Breast epithelium (tissue), 3 donors: ENCODE data around the gene ARPC4.

Experiments used
- POLR2A ChIP-seq: fragments of 450-650 bp; IDR thresholded peaks from one replicate; pipeline ENCODE4 v1.6.1; 2016; ENCODE audit warnings: antibody characterized with exemption, mild to moderate bottlenecking, moderate library complexity
- POLR2AphosphoS5 ChIP-seq, 3 donors: sonication (generic); formaldehyde crosslinking; IDR thresholded peaks; one replicate each; pipeline ENCODE4 v1.6.1; 2017; ENCODE audit warnings: antibody characterized with exemption in 3 of 3
- TF ChIP-seq, protein P1 (sequence below), 3 donors: fragments of 450-650 bp; IDR thresholded peaks; one replicate each; pipeline ENCODE4 v1.5.1; 2016 to 2017; ENCODE audit warnings: antibody characterized with exemption in 3 of 3, mild to moderate bottlenecking in 3 of 3, moderate library complexity in 3 of 3

DNA sequence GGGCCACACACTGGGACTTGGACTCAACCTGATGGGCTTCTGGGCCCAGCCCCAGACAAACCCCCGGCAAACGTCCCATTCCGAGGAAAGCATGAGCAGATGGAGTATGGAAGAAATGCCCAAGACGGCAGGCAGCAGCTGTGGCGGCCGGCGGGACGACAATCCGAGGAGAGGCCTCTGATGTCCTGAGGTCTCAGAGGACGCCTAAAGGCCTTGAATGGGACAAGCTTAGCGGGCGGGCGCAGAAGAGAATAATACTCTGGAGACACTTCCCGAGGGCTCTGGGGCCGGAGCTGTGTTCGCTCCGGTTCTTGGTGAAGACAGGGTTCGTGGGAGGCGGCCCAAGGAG is 43.6 kb upstream of the ARPC4 start:
- TF ChIP-seq, protein P1, sequence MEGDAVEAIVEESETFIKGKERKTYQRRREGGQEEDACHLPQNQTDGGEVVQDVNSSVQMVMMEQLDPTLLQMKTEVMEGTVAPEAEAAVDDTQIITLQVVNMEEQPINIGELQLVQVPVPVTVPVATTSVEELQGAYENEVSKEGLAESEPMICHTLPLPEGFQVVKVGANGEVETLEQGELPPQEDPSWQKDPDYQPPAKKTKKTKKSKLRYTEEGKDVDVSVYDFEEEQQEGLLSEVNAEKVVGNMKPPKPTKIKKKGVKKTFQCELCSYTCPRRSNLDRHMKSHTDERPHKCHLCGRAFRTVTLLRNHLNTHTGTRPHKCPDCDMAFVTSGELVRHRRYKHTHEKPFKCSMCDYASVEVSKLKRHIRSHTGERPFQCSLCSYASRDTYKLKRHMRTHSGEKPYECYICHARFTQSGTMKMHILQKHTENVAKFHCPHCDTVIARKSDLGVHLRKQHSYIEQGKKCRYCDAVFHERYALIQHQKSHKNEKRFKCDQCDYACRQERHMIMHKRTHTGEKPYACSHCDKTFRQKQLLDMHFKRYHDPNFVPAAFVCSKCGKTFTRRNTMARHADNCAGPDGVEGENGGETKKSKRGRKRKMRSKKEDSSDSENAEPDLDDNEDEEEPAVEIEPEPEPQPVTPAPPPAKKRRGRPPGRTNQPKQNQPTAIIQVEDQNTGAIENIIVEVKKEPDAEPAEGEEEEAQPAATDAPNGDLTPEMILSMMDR (IDR thresholded peaks at IDR 0.05), result no peak
- TF ChIP-seq POLR2A, result no peak
- no peak for TF ChIP-seq POLR2AphosphoS5 (IDR thresholded peaks at IDR 0.05)
